Skeletal muscle satellite cell (primary cell): ENCODE measurements around the gene DLG1.

ENCODE experiments used
- H3K27me3 ChIP-seq: 2 replicates; pipeline ENCODE4 v1.7.0; 2013; ENCODE audit warnings: low read length; ENCODE audit not compliant: control insufficient read depth, insufficient read depth
- H3K36me3 ChIP-seq: 2 replicates; pipeline ENCODE4 v1.7.0; 2013; ENCODE audit warnings: mild to moderate bottlenecking, control low read depth, low read length; ENCODE audit not compliant: insufficient read depth
- H3K4me1 ChIP-seq: 2 replicates; pipeline ENCODE4 v1.7.0; 2013; ENCODE audit warnings: low read length; ENCODE audit not compliant: control insufficient read depth, insufficient read depth
- H3K4me2 ChIP-seq: 2 replicates; pipeline ENCODE4 v1.7.0; 2013; ENCODE audit warnings: mild to moderate bottlenecking, low read length
- H3K4me3 ChIP-seq: 2 replicates; pipeline ENCODE4 v1.7.0; 2013; ENCODE audit warnings: low read length
- H3K9ac ChIP-seq: 2 replicates; pipeline ENCODE4 v1.7.0; 2013; ENCODE audit warnings: mild to moderate bottlenecking, low read depth, low read length, moderate library complexity
- H3K9me3 ChIP-seq: replicated peaks from 2 replicates; pipeline ENCODE4 v1.7.0; 2013; ENCODE audit warnings: mild to moderate bottlenecking, control low read depth, low read length

Gene DLG1

DNA sequence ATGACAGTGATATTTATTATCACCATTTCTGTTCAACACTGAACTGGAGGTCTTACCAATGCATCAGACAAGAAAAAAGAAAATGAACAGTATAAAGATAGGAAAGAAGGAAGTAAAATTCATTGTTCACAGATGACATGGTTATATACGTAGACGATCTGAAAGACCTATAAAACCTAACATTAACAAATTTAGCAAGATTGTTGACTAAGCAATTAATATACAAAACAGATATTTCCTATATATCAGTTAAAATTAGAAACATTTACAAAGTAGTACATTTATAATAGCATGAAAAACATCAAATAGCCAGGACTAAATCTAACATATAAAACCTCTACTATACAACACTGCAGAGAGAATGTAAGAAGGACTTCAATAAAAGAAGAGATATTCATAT, 176.0 kb downstream of the DLG1 start:
- H3K4me2 ChIP-seq: no peak overlapping the region
- peaks cover 16% of the 10 kb centered on the region for H3K36me3 ChIP-seq
- H3K4me1 ChIP-seq: no peaks in the 10 kb centered on the region
- H3K9ac ChIP-seq: no peak overlapping the region
- no peak overlapping the region for H3K4me3 ChIP-seq
- H3K27me3 ChIP-seq: no peaks in the 10 kb centered on the region
- no peaks in the 10 kb centered on the region for H3K9me3 ChIP-seq

- peaks cover 15% of the 10 kb centered on the region for H3K36me3 ChIP-seq
- H3K4me2 ChIP-seq: no peak overlapping the region
- no peaks in the 10 kb centered on the region for H3K4me1 ChIP-seq
- H3K9ac ChIP-seq: no peak overlapping the region
- no peak overlapping the region for H3K4me3 ChIP-seq
- H3K27me3 ChIP-seq: no peaks in the 10 kb centered on the region
- no peaks in the 10 kb centered on the region for H3K9me3 ChIP-seq
Observed at GRCh38 chr3:197117114-197117513, 181.3 kb downstream of the DLG1 start.

- Histone ChIP-seq H3K4me3 (no peak overlapping the region), H3K27me3 (no peaks in the 10 kb centered on the region), H3K4me2 (no peak overlapping the region), H3K4me1 (no peaks in the 10 kb centered on the region), H3K9me3 (no peaks in the 10 kb centered on the region), H3K9ac (no peak overlapping the region), H3K36me3 (peaks cover 28% of the 10 kb centered on the region)
Observed at GRCh38 chr3:197114007-197114406, 184.4 kb downstream of the DLG1 start.

- Histone ChIP-seq H3K4me2 (no peak overlapping the region), H3K36me3 (peaks cover 28% of the 10 kb centered on the region), H3K27me3 (no peaks in the 10 kb centered on the region), H3K9me3 (no peaks in the 10 kb centered on the region), H3K9ac (no peak overlapping the region), H3K4me1 (no peaks in the 10 kb centered on the region), H3K4me3 (no peak overlapping the region)
Observed at GRCh38 chr3:197111685-197112084, 186.7 kb downstream of the DLG1 start.

DNA sequence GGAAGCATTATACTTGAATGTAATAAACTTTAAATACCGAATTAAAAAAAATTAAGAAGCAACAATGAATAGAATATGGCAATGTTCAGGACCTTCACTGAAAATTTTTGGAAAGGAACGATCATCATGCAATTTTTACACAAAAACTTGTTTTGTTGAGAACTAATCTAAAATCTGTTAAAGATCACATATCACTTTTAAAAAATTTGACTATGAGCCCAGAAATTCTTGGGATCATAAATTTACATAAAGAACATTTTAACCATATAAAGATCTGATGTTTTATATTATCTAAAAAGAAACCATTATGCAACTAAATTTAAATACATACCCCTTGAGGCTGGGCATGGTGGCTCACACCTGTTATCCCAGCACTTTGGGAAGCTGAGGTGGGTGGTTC, 192.6 kb downstream of the DLG1 start:
- H3K9ac ChIP-seq: no peak overlapping the region
- peaks cover 15% of the 10 kb centered on the region for H3K36me3 ChIP-seq
- no peak overlapping the region for H3K4me3 ChIP-seq
- no peaks in the 10 kb centered on the region for H3K9me3 ChIP-seq
- peaks cover 9% of the 10 kb centered on the region for H3K4me1 ChIP-seq
- H3K4me2 ChIP-seq: no peak overlapping the region
- H3K27me3 ChIP-seq: no peaks in the 10 kb centered on the region

DNA sequence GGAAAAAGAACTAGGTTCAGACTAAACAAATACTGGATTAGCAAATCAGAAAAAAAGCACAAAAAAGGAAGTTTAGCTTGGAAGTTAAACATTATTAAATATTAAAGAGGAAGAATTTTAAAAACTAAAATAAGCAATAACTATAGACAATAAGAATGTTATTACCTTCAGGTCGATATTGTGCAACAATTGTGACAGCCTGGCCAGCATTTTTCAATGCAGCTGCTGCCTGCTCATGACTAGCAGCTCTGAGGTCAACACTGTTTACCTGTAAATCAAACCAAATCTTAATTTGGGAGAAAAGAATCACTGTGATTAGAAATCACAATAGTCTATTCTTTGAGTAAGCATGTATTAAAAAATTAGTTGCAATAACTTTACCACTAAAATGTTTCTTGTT, 193.7 kb downstream of the DLG1 start:
- Histone ChIP-seq H3K27me3 (no peaks in the 10 kb centered on the region), H3K36me3 (peaks cover 24% of the 10 kb centered on the region), H3K4me3 (no peak overlapping the region), H3K9me3 (no peaks in the 10 kb centered on the region), H3K9ac (no peak overlapping the region), H3K4me2 (no peak overlapping the region), H3K4me1 (peaks cover 9% of the 10 kb centered on the region)

GRCh38 chr3:197103766-197104165, 194.6 kb downstream of the DLG1 start:
- peaks cover 9% of the 10 kb centered on the region for H3K4me1 ChIP-seq
- no peak overlapping the region for H3K4me3 ChIP-seq
- no peak overlapping the region for H3K4me2 ChIP-seq
- no peaks in the 10 kb centered on the region for H3K9me3 ChIP-seq
- H3K9ac ChIP-seq: no peak overlapping the region
- H3K36me3 ChIP-seq: peaks cover 21% of the 10 kb centered on the region
- no peaks in the 10 kb centered on the region for H3K27me3 ChIP-seq

GRCh38 chr3:197093871-197094270, 204.5 kb downstream of the DLG1 start:
- Histone ChIP-seq H3K4me3 (no peak overlapping the region), H3K9me3 (no peaks in the 10 kb centered on the region), H3K9ac (no peak overlapping the region), H3K36me3 (peaks cover 17% of the 10 kb centered on the region), H3K27me3 (no peaks in the 10 kb centered on the region), H3K4me2 (no peak overlapping the region), H3K4me1 (no peaks in the 10 kb centered on the region)

DNA sequence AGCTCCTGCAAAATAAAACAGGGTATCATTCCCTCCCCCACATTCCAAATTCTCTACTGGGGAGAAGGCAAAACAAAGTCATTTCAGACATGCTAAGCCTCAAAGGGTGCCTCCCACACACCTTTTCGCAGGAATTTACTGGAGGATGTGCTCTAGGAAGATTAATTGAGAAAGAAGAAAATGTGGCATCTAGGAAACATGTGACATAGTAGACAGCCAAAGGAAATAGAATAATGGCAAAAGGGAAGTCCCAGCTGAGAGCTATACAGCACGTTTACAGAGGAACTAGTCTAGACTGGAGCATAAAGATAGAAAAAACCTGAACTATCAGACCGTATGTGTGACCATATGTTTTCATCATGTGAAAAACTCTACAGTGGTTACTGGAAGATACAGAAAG, 210.0 kb downstream of the DLG1 start:
- Histone ChIP-seq H3K4me1 (peaks cover 7% of the 10 kb centered on the region), H3K9me3 (no peaks in the 10 kb centered on the region), H3K4me3 (no peak overlapping the region), H3K9ac (no peak overlapping the region), H3K4me2 (no peak overlapping the region), H3K27me3 (no peaks in the 10 kb centered on the region), H3K36me3 (peaks cover 26% of the 10 kb centered on the region)

- Histone ChIP-seq H3K9me3 (no peaks in the 10 kb centered on the region), H3K36me3 (peaks cover 36% of the 10 kb centered on the region), H3K4me1 (peaks cover 19% of the 10 kb centered on the region), H3K4me3 (no peak overlapping the region), H3K9ac (no peak overlapping the region), H3K4me2 (no peak overlapping the region), H3K27me3 (no peaks in the 10 kb centered on the region)
Observed at GRCh38 chr3:197085137-197085536, 213.3 kb downstream of the DLG1 start.

- peaks cover 19% of the 10 kb centered on the region for H3K4me1 ChIP-seq
- H3K9ac ChIP-seq: no peak overlapping the region
- H3K9me3 ChIP-seq: no peaks in the 10 kb centered on the region
- no peaks in the 10 kb centered on the region for H3K27me3 ChIP-seq
- H3K4me2 ChIP-seq: peak overlapping the region; percentile 29
- no peak overlapping the region for H3K4me3 ChIP-seq
- H3K36me3 ChIP-seq: peaks cover 33% of the 10 kb centered on the region
Observed at GRCh38 chr3:197083486-197083885, 214.9 kb downstream of the DLG1 start.

DNA sequence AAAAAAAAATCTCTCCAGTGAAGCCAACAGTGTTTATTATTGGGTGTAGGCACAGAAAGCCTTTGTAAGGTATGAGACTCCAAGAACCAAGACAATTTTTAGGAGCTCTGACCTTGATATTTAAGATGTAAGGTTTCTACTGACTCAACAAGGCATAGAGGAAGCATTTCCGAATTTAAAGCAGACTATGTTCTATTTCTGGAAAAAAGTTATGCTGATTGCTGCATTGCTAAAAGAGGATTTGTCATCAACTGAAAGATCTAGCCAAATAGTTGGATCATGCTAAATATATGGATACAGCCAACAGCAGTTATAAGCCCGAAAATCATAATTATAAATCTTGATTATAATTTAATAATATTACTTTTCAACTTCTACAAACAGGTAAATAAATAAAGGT, 215.5 kb downstream of the DLG1 start:
- Histone ChIP-seq H3K4me2 (no peak overlapping the region), H3K4me1 (peaks cover 19% of the 10 kb centered on the region), H3K4me3 (no peak overlapping the region), H3K9ac (no peak overlapping the region), H3K9me3 (no peaks in the 10 kb centered on the region), H3K36me3 (peaks cover 30% of the 10 kb centered on the region), H3K27me3 (no peaks in the 10 kb centered on the region)
